HG03354 (cell line): ENCODE measurements around the gene FARP1.

ENCODE experiments used
- ATAC-seq: cut with Tn5 transposase; IDR thresholded peaks from one replicate; pipeline ENCODE4 v1.9.1; 2021; ENCODE audit warnings: mild to moderate bottlenecking; ENCODE audit not compliant: unreplicated experiment, poor library complexity, severe bottlenecking

The FARP1 gene

GRCh38 chr13:98315466-98315865 is 172.6 kb downstream of the FARP1 start:
- ATAC-seq, result no peak

GRCh38 chr13:98315902-98316301 is 173.0 kb downstream of the FARP1 start:
- no peak for ATAC-seq

- ATAC-seq, result no peak
These were observed 174.8 kb downstream of the FARP1 start for GRCh38 chr13:98317573-98318171.

- no peak for ATAC-seq
These were observed 175.5 kb downstream of the FARP1 start for GRCh38 chr13:98318263-98318878.

GRCh38 chr13:98320561-98321105 is 177.7 kb downstream of the FARP1 start:
- no peak for ATAC-seq

- ATAC-seq, result no peak
These were observed 178.5 kb downstream of the FARP1 start for GRCh38 chr13:98321395-98321794.

GRCh38 chr13:98322091-98322718 is 179.3 kb downstream of the FARP1 start:
- ATAC-seq, result no peak

- no peak for ATAC-seq
These were observed 181.2 kb downstream of the FARP1 start for GRCh38 chr13:98324105-98324504.

GRCh38 chr13:98325724-98326123 is 182.8 kb downstream of the FARP1 start:
- no peak for ATAC-seq

- no peak for ATAC-seq
These were observed 183.4 kb downstream of the FARP1 start for GRCh38 chr13:98326291-98326690.

- ATAC-seq, result no peak
These were observed 184.7 kb downstream of the FARP1 start for GRCh38 chr13:98327371-98328270.

- no peak for ATAC-seq
These were observed 185.6 kb downstream of the FARP1 start for GRCh38 chr13:98328511-98328910.

- no peak for ATAC-seq
These were observed 189.3 kb downstream of the FARP1 start for GRCh38 chr13:98332222-98332621.

- ATAC-seq, result no peak
These were observed 189.8 kb downstream of the FARP1 start for GRCh38 chr13:98332691-98333090.

GRCh38 chr13:98333486-98333885 is 190.6 kb downstream of the FARP1 start:
- no peak for ATAC-seq

GRCh38 chr13:98334620-98335205 is 191.8 kb downstream of the FARP1 start:
- ATAC-seq, result no peak

GRCh38 chr13:98335721-98336120 is 192.8 kb downstream of the FARP1 start:
- no peak for ATAC-seq

- ATAC-seq, result no peak
These were observed 195.4 kb downstream of the FARP1 start for GRCh38 chr13:98338310-98338709.

- no peak for ATAC-seq
These were observed 197.0 kb downstream of the FARP1 start for GRCh38 chr13:98339684-98340425.
